Ovary (tissue), 3 donors: ENCODE measurements around the gene FAM72B.
"Not testable (repeated sequence)": the region's sequence is repeated elsewhere in the genome, so short reads cannot be mapped to it uniquely, and the experiment has no call there.

Source experiments
- POLR2A ChIP-seq: fragments of 450-650 bp; IDR thresholded peaks from one replicate; pipeline ENCODE4 v1.6.1; 2017; ENCODE audit warnings: antibody characterized with exemption, mild to moderate bottlenecking, moderate library complexity
- TF ChIP-seq, protein P1 (sequence below), 3 donors: fragments of 450-650 bp in 2 of 3; fragments of 200-600 bp in 1 of 3; IDR thresholded peaks; one replicate each; pipeline versions ENCODE4 v1.5.1 to v1.8.0; 2016 to 2022; ENCODE audit warnings: antibody characterized with exemption in 3 of 3, mild to moderate bottlenecking in 1 of 3
- donor health status: DM: no; HTN: no; CAD: no.

DNA sequence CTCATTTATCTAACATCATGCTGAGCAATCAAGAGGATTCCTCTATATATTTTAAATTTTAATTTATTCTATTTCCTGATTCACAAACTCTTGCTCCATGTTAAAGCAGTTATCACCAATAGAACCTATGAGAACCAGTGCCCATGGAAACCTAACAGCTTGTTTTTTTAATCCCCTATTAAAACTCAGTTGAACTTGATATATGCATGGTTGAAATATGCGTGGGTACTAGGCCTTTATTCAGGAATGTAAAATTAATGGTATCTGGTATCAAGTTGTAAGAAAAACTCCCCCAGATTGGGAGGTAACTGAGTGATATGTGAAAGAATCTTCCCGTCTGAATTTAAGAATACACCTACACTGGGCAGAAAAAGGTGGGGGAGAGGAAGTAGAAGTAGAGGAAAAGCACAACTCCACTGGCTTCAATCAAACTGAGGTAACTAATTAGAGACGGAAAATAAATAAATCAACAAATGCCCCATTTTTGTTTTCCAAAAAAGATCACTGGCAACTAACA lies 15.9 kb downstream of the FAM72B start:
- TF ChIP-seq, protein P1, sequence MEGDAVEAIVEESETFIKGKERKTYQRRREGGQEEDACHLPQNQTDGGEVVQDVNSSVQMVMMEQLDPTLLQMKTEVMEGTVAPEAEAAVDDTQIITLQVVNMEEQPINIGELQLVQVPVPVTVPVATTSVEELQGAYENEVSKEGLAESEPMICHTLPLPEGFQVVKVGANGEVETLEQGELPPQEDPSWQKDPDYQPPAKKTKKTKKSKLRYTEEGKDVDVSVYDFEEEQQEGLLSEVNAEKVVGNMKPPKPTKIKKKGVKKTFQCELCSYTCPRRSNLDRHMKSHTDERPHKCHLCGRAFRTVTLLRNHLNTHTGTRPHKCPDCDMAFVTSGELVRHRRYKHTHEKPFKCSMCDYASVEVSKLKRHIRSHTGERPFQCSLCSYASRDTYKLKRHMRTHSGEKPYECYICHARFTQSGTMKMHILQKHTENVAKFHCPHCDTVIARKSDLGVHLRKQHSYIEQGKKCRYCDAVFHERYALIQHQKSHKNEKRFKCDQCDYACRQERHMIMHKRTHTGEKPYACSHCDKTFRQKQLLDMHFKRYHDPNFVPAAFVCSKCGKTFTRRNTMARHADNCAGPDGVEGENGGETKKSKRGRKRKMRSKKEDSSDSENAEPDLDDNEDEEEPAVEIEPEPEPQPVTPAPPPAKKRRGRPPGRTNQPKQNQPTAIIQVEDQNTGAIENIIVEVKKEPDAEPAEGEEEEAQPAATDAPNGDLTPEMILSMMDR (IDR thresholded peaks at IDR 0.05) = not testable (repeated sequence)
- not testable (repeated sequence) for TF ChIP-seq POLR2A
